B cell (primary cell): ENCODE measurements around the gene MED8. TPM values are rescaled to one million over a fixed set of nuclear protein-coding genes. Genes with fewer than 3 reads are reported as not detected.
A peak's percentile ranks its signal among the peaks of the same experiment; 100 is the strongest.

ENCODE experiments used
- ATAC-seq: fragments of 200-7000 bp; cut with Tn5 transposase; one replicate; pipeline ENCODE4 v1.10.0; 2021; ENCODE audit warnings: low read depth, mild to moderate bottlenecking, moderate number of reproducible peaks, moderate library complexity
- CTCF ChIA-PET: fragments of 350-600 bp; sonication (Branson Sonifier 250); formaldehyde crosslinking; loops from one replicate; lab custom pipeline; 2021; ENCODE audit warnings: antibody characterized with exemption, inconsistent platforms; lab: Charles Lee
- POLR2A ChIA-PET: fragments of 350-600 bp; sonication (Branson Sonifier 250); formaldehyde crosslinking; loops from one replicate; lab custom pipeline; 2021; ENCODE audit warnings: antibody characterized with exemption; lab: Charles Lee
- DNase-seq: peaks from one replicate; pipeline ENCODE4 v3.0.0; 2013
- H2AFZ ChIP-seq: 2 replicates; pipeline ENCODE4 v1.6.1; 2012; ENCODE audit warnings: mild to moderate bottlenecking, low read depth, low read length; ENCODE audit not compliant: insufficient read depth, poor library complexity, severe bottlenecking
- H3K27ac ChIP-seq, 2 donors: 1 replicate in 1 of 2; 2 replicates in 1 of 2; pipeline ENCODE4 v1.5.1; 2012 to 2013; ENCODE audit warnings: low read length in 2 of 2, mild to moderate bottlenecking in 2 of 2, moderate library complexity in 1 of 2
- H3K27me3 ChIP-seq, 4 experiments: fragments of 200-600 bp in 1 of 4; sonication (generic) in 1 of 4; replicated peaks in 1 of 4; 1 replicate in 2 of 4; 2 replicates in 2 of 4; pipeline versions ENCODE4 v1.6.1 to v1.7.0; 2013 to 2016; ENCODE audit warnings: low read length in 3 of 4, mild to moderate bottlenecking in 2 of 4, mixed read lengths in 1 of 4, moderate library complexity in 1 of 4; ENCODE audit not compliant: insufficient read depth in 4 of 4, control insufficient read depth in 3 of 4; ENCODE audit errors: control extremely low read depth in 1 of 4
- H3K36me3 ChIP-seq, 2 experiments: replicated peaks in 1 of 2; 1 replicate in 1 of 2; 2 replicates in 1 of 2; pipeline versions ENCODE4 v1.6.1 to v1.7.1; 2013; ENCODE audit warnings: low read length in 1 of 2; ENCODE audit not compliant: insufficient read depth in 2 of 2, control insufficient read depth in 1 of 2; ENCODE audit errors: control extremely low read depth in 1 of 2, extremely low read depth in 1 of 2
- H3K4me1 ChIP-seq, 2 donors: fragments of 200-600 bp in 1 of 2; sonication (generic) in 1 of 2; 1 replicate in 1 of 2; 2 replicates in 1 of 2; pipeline versions ENCODE4 v1.5.1 to v1.6.1; 2013 to 2017; ENCODE audit warnings: low read length in 2 of 2; ENCODE audit not compliant: control insufficient read depth in 2 of 2, insufficient read depth in 2 of 2
- H3K4me2 ChIP-seq: replicated peaks from 2 replicates; pipeline ENCODE3; 2012; ENCODE audit warnings: mild to moderate bottlenecking, low read depth, low read length; ENCODE audit not compliant: poor library complexity, severe bottlenecking
- H3K4me3 ChIP-seq, 5 experiments: fragments of 200-600 bp in 1 of 5; sonication (generic) in 1 of 5; 1 replicate in 3 of 5; 2 replicates in 2 of 5; pipeline versions ENCODE4 v1.5.1 to v1.7.0; 2011 to 2016; ENCODE audit warnings: low read length in 4 of 5, mild to moderate bottlenecking in 4 of 5, low read depth in 2 of 5, control low read depth in 1 of 5, moderate library complexity in 1 of 5; ENCODE audit not compliant: insufficient read depth in 1 of 5; ENCODE audit errors: control extremely low read depth in 1 of 5, extremely low read depth in 1 of 5
- H3K79me2 ChIP-seq: fragments of 200-600 bp; sonication (generic); one replicate; pipeline ENCODE4 v1.6.0; 2016; ENCODE audit warnings: low read length; ENCODE audit not compliant: control insufficient read depth, insufficient read depth
- H3K9ac ChIP-seq: fragments of 200-600 bp; sonication (generic); 2 replicates; pipeline ENCODE4 v1.6.1; 2017; ENCODE audit warnings: mild to moderate bottlenecking, low read length, moderate library complexity
- H3K9me3 ChIP-seq, 3 donors: one replicate each; pipeline versions ENCODE4 v1.6.1 to v1.7.1; 2013; ENCODE audit warnings: low read length in 2 of 3; ENCODE audit not compliant: control insufficient read depth in 2 of 3, insufficient read depth in 1 of 3; ENCODE audit errors: control extremely low read depth in 1 of 3
- H4K20me1 ChIP-seq: 2 replicates; pipeline ENCODE4 v1.6.0; 2012; ENCODE audit warnings: mild to moderate bottlenecking, low read length; ENCODE audit not compliant: insufficient read depth, control insufficient read depth, poor library complexity, severe bottlenecking
- H3K27ac Mint-ChIP-seq: one replicate; pipeline ENCODE4 v1.8.0; 2021; ENCODE audit warnings: mixed read lengths
- H3K27me3 Mint-ChIP-seq: one replicate; pipeline ENCODE4 v1.8.0; 2021; ENCODE audit warnings: mixed read lengths
- H3K4me1 Mint-ChIP-seq: one replicate; pipeline ENCODE4 v1.8.0; 2021; ENCODE audit warnings: mixed read lengths
- H3K4me3 Mint-ChIP-seq: one replicate; pipeline ENCODE4 v1.8.0; 2021; ENCODE audit warnings: mixed read lengths
- H3K9me3 Mint-ChIP-seq: one replicate; pipeline ENCODE4 v1.8.0; 2022; ENCODE audit warnings: mixed read lengths; ENCODE audit not compliant: insufficient read depth
- CTCF ChIP-seq: fragments of 200-600 bp; IDR thresholded peaks from one replicate; pipeline ENCODE4 v1.8.0; 2022; ENCODE audit warnings: antibody characterized with exemption, mild to moderate bottlenecking
- EZH2 ChIP-seq: IDR thresholded peaks from 2 replicates; pipeline ENCODE4 v1.6.1; 2012; ENCODE audit warnings: borderline replicate concordance, low read depth, mild to moderate bottlenecking, moderate library complexity, low read length; ENCODE audit not compliant: insufficient read depth, poor library complexity, severe bottlenecking
- WGBS: methylation state at CpG from one replicate; pipeline ENCODE4 v1.1.5; 2013; ENCODE audit warnings: missing lambda C conversion rate; ENCODE audit not compliant: insufficient coverage; 5-methylcytosine and 5-hydroxymethylcytosine counted together
- intact Hi-C: fragments of 100-400 bp; cut with micrococcal nuclease; formaldehyde crosslinking; loops from one replicate; pipeline ENCODE4 v1.10.0; 2022
- polyA plus RNA-seq: library from polyadenylated mRNA; depleted of rRNA; stranded (reverse); fragments of >200 nt; gene quantifications from 2 replicates; pipeline ENCODE4 v1.2.3, GENCODE V29; 2012
- total RNA-seq, 2 donors: library from RNA; stranded (reverse); fragments of 120-200 nt in 1 of 2; gene quantifications; 1 replicate in 1 of 2; 2 replicates in 1 of 2; pipeline versions ENCODE4 v1.2.3 to v1.2.4, GENCODE V29; 2013 to 2022

Gene MED8
- total and polyA plus RNA-seq, 2 donors (not counting 1 experiment from before 2014, with no cell fraction given), result 12.0 to 30.0 TPM

GRCh38 chr1:43359696-43360095 lies 29.9 kb downstream of the MED8 start:
- CTCF ChIA-PET, result interaction anchor here (0.7 to 1.0 kb wide), 2 partner anchors 55 to 133 kb away, joined by 3 read pairs; no protein-coding TSS in a partner anchor
- no peak for TF ChIP-seq CTCF
- no peak for TF ChIP-seq EZH2

More at GRCh38 chr1:43359696-43360095, 29.9 kb downstream of the MED8 start:
- Histone ChIP-seq H3K4me1 (peaks cover 9 to 15% of the 10 kb centered on the region in 2 donors), H3K4me2 (no peak overlapping the region), H3K79me2 (peaks cover 7% of the 10 kb centered on the region), H3K27me3 (no peaks in the 10 kb centered on the region), H3K27ac (no peak overlapping the region), H3K4me3 (no peak overlapping the region), H2AFZ (no peak overlapping the region), H3K36me3 (peaks cover 0 to 27% of the 10 kb centered on the region in 2 experiments), H3K9ac (no peak overlapping the region), H4K20me1 (peaks cover 3% of the 10 kb centered on the region), H3K9me3 (no peaks in the 10 kb centered on the region)
- H3K4me3 Mint-ChIP-seq, result peak overlapping the region; percentile 89
- intact Hi-C loops, result loop anchor here (2.0 to 10.0 kb wide), 4 partner anchors 95 to 702 kb away; partner anchors contain the start of genes PPIH, SLC2A1 and ZNF691
- DNase-seq, result no peak
- H3K27ac Mint-ChIP-seq, result peak overlapping the region; percentile 22
- 62% methylated on average over 8 of the region's 11 CpGs for WGBS
- peaks cover 18% of the 10 kb centered on the region for H3K4me1 Mint-ChIP-seq
- H3K9me3 Mint-ChIP-seq, result no peaks in the 10 kb centered on the region
- no peaks in the 10 kb centered on the region for H3K27me3 Mint-ChIP-seq
- POLR2A ChIA-PET, result interaction anchor here (3.5 kb wide), 1 partner anchor 8 kb away, joined by 34 read pairs; the partner anchor contains the start of gene ELOVL1
- no peak for ATAC-seq
